Middle frontal gyrus (tissue), 1 donor: ENCODE measurements around the gene LEPROT.
"Not testable (repeated sequence)": the region's sequence is repeated elsewhere in the genome, so short reads cannot be mapped to it uniquely, and the experiment has no call there.

Source experiments
- DNase-seq: peaks from one replicate; pipeline ENCODE4 v3.0.0-alpha.2; 2015; ENCODE audit warnings: low spot score; ENCODE audit errors: extremely low spot score

LEPROT gene, protein sequence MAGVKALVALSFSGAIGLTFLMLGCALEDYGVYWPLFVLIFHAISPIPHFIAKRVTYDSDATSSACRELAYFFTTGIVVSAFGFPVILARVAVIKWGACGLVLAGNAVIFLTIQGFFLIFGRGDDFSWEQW

DNA sequence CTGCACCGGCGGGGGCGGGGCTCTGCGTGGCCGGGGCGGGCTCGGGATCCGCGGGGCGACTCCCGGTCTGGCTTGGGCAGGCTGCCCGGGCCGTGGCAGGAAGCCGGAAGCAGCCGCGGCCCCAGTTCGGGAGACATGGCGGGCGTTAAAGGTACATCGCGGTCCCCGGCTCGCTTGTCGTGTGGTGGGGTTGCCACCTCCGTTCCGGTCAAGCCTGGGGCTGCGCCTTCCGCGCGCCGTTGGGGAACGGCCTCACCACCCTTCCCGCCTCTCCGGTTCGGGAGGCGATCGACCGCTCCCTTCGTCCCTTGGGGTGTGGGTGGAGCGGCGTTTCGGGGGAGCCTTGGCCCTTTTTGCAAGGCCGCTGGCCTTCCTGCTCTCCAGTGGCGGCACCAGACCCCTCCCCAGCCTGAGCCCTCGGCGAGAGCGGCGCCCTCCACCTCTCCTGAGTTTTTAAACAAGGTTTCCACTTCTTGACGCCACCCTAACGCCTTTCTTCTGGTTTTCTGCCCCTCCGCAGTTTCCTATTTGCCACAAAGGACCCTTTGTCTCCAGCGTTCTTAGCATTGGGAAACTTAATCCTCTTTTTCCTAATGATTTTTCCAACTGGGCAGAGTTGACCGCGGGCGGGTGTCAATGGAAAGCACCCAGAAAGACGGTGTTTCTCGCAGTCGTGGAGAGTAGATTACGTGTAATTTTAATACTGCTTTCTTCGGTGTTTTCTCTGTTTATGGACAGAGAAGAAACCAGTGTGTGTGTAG lies at the start of gene LEPROT, which contains the start of gene LEPR:
Gene LEPROT (plus strand): TSS at position 79 of the 761 bp plus-strand sequence. CDS start 57 bp downstream, at position 136.
Gene LEPR (plus strand): TSS at position 79 of the 761 bp plus-strand sequence. CDS start 144,898 bp downstream, outside the sequence.
- no peak for DNase-seq

DNA sequence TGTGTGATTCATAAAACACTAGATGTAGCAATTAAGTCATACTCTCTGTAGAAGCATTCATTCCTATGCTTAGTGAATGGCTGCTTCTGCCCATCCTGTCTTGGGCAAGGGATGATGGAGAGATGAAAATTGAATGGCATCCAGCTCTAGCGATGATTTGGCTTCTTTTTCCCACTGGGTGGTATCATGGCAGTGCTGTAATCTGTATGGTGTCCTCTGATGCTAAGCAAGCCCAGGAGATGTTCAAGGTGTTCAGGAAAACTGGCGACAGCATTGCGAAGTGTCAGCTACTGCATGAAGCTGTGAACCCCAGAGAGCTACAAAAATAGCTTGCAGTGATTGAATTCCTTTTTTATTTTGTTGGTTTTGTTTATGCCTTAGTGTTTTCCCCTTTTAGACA lies 48.9 kb upstream of the LEPROT start:
- no peak for DNase-seq

DNA sequence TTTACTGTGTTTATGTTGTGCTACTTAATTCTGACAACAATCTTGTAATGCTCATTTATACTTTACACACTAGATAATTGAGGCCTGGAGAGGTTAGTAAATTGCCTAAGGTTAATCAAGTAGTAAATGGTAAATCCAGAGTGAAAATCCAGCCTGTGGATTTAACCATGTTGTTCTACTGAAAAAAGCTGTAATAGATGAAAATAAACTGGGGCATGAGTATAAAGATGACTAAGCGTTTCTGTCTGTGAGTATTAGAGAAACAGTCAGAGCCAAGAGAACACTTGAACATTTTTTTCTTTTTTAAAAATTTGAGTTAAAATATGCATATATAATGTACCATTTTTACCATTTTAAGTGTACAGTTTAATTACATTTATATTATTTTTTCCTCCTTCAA lies 47.9 kb upstream of the LEPROT start:
- no peak for DNase-seq

DNA sequence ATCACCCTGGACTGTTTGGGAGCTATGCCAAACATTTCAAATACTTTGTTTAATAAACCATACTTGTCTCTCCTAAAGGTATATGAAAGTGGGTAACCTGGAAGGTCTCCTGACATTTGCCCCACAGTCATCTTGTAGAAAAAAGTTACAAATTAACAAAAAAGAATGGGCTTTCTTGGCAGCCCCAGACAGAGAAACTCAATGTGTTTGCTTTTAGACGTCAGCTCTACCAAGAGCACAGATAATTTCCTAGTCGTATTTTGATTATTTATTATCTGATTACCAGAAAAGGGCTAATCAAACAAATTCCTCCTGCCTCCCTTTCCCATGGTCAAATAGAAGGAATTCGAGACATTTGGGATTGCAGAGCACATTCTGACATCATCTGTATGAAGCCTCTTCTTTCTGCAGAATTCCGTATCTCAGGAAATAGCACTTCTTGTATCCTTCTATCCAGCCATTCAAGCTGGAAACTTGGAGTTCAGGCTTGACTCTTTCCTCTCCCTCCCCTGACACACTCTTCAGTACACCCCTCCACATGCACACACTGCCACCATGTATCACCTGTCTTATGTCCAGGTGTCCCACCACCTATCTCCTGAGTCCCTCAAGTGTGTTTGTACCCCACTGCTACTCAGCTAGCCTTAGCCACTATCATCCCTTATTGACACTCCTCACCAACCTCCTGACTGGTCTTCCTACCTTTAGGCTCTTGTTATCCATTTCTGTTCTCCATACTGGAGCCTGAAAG lies 42.8 kb upstream of the LEPROT start:
- DNase-seq: no peak

DNA sequence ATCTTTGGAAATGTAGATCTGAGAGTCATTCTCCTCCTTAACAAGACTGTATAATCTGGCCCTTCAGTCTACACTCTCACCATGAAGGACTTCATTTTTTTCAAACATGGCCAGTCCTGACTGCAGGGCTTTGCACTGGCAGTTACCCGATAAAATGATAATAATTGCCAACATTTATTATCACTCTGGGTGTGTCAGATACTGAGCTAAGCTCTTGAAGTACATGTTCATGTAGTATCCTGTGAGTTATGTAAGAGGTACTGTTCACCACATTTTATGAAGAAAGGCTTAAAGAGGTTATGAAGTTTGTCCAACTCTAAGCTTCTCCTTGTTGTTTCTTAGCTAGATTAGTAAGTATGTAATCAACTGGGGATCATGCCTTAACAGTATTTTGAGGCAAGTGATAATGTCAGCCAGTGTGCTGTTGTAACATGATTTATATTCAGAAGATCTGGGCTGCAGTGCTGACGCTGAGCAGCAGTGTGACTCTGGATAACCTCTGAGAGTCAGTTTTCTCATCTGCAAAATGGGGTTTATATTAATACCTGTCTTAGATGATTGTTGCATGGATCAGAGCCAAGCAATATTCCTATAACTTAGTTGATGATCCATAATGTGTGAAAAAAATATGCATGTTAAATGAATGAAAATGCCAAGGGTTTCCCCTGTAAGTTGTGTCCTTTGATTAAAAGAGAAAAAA lies 42.1 kb upstream of the LEPROT start:
- no peak for DNase-seq

DNA sequence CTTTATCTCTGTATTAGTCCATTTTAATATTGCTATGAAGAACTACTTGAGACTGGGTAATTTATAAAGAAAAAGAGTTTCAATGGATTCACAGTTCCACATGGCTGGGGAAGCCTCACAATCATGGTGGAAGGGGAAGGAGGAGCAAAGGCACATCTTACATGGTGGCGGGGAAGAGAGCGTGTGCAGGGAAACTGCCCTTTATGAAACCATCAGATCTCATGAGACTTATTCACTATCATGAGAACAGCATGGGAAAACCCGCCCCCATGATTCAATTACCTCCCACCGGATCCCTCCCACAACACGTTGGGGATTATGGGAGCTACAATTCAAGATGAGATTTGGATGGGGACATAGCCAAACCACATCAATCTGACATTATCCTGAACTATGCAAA lies 36.0 kb upstream of the LEPROT start:
- not testable (repeated sequence) for DNase-seq

DNA sequence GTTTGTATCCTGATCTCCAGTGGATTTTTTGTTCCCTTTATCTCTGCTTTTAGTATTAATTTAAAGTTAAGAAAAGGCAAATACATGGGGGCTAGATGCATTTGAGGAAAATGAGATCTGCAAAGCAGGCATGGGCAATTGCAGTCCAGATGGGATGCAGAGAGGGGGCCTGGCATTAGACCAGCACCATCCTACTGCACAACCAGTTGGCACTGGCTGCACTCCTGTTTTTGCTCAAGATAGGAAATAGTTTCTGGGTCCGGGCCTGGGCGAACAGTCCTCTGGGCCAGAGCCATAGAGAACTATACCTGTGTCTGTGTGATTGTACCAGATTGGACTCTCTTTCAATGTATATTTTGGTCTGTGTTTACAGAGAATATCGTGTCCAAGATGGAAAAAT lies 34.0 kb upstream of the LEPROT start:
- DNase-seq: no peak

DNA sequence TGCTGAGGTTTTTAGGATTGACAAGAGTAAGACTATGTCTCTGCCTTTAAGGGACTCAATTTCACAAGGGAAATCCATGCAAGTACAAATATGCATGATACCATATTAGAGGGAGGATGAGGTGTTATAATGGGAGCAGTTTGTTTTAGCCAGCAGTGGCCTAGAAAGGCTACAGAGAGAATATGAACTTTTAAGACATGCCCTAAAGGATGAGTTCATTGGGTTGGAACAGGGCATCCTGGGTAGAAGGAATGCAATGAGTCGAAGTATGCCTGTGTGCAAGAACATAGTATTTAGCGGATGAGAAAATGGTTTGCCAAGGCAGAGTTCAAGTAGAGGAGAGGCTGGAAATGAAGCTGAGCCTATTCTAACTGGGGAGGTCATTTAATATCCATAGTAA lies 32.6 kb upstream of the LEPROT start:
- DNase-seq: no peak

DNA sequence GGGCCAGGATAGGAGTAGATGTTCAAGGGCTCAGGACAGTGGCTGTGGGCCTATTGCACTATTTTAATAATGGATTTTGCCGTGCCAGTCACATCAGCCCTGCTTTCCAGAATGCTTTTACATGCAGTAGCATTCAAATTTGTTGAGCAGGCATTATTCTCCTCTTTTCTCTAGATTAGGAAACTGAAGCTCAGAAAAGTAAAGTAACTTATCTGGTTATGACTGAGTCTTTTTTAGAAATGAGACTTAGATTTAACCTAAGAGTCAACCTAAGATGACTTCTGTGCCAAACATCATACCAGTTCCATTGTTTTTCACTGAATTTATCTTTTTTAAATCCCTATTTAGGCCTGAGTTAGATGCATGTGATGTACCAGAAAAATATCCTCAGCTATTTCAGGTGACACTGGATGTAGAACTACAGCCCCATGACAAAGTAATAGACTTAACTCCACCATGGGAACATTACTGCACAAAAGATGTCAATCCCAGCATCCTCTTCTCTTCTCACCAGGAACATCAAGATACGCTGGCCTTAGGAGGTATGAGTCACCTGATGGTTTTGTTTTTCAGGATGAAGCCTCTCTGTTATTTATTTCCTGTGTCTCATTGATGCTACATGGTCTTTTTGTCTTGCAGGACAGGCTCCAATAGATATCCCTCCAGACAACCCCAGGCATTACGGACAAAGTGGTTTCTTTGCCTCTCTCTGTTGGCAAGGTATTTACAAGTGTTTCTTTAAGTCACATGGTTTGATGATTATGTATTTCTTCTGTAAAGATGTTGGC lies 31.4 kb upstream of the LEPROT start:
- no peak for DNase-seq

DNA sequence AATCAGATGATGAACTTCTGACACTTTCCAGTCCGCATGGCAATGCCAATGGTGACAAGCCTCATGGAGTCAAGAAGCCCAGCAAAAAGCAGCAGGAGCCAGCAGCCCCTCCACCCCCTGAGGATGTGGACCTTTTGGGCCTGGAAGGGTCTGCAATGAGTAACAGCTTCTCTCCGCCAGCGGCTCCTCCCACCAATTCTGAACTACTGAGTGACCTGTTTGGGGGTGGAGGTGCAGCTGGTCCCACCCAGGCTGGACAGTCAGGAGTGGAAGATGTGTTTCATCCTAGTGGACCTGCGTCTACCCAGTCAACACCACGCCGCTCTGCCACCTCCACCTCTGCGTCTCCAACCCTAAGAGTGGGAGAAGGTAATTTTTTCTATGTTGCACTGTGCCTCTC lies 28.0 kb upstream of the LEPROT start:
- DNase-seq: no peak

DNA sequence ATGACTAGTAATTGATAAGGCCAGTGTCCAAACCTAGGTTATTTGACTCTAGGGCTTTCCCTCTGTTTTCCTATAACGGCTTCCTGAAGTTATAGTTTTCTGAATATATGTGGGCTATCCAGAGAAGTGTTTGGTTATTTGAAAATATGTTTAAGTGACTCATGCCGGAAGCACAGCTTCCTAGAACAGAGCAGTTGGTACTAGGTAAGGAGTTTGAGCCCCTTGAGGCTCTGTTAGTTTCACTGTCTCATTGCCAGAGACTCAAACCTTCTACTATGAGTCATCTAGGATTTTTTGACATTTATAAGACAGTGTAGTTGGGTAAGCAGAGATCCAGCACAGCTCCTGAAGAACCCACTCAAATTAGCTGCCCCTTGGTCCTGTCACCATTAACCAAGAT lies 27.1 kb upstream of the LEPROT start:
- DNase-seq: no peak

DNA sequence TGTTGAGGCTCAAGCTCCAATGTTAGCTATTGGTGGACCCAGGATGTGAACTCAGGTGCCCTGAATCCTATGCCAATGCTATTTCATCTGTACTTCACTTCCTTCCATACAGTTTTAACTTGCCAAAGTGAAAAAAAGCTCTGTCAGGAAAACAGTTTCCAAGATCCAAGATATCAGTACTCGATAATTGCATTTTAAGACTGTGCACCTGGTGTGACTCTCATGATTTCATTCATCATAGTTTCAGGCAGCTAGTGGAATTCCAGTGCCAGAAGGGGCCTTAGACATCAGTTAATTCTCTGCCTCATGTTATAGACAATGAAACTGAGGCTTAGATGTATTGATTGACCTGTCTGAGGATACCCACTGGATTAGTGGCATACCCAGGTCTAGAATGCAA lies 26.5 kb upstream of the LEPROT start:
- DNase-seq: no peak

DNA sequence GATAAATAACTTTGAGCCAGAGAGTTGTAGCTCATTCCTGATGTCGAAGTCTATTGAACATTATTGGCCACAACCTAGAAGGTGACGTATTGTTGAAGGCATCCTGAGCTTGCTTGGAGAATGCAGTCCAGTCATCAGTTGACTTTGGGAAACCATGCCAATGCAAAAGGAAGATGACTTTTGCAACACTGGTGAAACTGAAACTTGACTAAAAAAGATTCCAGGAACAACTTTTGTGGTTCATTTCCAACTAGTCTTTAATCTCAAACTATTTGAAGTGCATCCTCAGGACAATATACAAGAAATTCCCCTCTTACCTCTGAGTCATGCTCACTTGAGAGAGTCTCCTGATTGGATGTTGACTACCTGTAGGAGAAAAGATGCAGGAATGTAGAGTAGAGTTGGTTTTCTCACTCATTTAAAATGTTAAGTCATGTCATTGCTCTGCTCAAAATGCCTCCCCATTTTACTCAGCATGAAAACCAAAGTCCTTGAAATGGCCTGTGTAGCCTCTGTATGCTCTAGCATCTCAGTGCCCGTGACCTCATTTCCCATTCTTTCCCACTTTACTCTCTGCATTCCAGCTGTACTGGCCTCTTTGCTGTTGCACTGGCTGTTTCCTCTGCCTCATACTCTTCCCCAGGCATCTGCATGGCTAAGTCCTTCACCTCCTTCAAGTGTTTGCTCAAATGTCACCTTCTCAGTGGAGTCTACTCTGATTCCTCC lies 24.4 kb upstream of the LEPROT start:
- DNase-seq: no peak

DNA sequence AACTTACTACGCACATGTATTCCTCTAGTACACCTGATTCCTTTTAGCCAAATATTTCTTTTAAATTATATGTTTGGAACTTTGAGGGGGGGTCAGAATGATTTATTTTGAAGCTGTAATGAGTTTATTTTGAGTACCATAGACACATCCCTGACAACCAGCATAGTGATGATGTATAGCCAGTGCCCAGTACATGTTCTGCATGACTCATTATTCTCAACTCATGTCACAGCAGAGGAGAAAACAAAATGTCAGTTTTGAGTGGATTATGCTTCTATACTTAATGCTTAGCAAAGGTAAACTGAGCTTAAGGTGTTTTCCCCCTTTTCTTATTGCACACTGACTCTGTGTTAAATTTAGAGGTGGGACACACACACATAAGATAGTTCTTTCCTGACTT lies 22.4 kb upstream of the LEPROT start:
- no peak for DNase-seq

DNA sequence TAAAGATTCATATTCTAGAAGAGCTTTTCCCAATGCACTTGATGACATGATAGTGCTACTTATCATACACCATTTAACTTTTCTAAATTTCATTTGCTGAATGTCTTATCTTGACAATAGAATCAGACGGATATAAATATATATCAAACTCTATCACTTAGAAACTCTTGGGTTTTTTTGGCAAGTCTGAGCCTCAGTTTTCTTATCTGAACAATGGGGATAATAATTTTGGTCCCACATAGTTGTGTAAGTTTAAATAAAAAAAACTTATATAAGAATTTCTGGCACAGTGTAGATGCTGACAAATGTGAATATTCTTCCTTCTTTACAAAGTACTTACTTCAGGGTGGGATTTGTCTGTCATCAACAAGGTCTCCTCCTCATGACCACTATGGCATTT lies 21.5 kb upstream of the LEPROT start:
- DNase-seq: no peak

DNA sequence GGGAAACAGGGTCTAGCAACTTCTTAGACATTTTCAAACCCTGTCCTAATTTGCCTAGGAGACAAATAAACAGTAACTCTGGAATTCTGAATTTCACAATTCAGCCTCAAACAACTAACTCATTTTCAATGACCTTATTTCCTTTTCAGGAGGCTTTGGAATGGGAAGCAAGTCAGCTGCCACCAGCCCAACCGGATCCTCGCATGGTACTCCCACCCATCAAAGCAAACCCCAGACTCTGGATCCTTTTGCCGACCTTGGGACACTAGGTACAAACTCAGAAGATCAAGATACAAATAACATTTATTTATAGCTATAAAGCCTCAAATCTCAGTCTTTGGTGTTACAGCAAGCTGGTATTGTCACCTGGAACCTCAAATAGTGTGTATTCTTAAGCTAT lies 18.9 kb upstream of the LEPROT start:
- DNase-seq: no peak

DNA sequence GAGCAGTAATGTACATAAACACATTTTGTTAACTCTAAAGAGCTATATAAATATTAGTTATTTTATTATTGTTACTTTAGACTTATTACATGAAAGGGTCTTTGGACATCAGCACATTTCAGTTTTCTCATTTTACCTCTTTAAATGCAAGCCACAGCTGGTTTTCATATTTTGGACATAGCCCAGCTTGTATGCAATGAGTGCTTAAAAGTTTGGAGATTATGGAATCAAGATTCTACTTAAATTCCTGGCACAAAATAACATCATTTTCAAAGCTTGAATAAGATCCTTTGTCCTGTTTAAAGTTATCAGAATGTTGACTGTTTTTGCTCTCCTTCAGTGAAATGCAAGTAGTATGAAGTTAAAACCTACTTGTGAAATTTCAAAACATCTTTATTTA lies 15.5 kb upstream of the LEPROT start:
- no peak for DNase-seq

DNA sequence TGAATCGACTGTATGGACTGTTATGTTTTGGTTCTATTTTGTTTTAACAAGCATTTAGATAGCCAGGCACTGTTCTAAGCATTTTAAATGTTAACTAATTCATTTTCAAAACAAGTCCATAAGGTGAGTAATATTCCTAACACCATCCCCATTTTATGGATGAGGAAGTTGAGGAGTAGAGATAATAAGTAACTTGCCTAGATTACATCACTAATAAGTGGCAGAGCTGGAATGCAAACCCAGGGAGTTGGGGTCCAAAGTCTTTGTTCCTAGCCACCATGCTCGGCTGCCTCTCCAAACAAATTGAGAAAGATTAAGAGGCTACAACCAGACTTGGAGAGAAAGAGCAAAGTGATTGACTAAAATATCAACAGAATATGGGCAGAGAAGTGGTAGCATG lies 12.6 kb upstream of the LEPROT start:
- no peak for DNase-seq

DNA sequence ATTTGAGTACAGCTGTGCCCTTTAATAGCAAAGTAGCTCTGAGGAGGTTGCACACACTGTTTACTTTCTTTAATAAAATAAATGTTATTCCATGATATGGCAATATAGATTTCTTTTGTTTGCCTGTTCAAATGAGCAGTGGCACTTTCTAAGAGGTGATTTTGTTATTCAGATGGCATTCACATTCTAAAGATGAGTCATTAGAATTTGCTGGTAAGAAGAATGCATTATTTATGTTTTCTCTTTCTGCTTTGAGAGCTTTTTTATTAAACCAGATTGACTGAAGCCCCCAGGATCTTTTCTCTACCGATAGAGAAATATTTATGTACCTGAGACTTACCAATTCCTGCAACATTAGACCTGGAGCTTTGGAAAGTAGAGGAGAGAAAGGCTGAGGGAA lies 11.2 kb upstream of the LEPROT start:
- DNase-seq: no peak

DNA sequence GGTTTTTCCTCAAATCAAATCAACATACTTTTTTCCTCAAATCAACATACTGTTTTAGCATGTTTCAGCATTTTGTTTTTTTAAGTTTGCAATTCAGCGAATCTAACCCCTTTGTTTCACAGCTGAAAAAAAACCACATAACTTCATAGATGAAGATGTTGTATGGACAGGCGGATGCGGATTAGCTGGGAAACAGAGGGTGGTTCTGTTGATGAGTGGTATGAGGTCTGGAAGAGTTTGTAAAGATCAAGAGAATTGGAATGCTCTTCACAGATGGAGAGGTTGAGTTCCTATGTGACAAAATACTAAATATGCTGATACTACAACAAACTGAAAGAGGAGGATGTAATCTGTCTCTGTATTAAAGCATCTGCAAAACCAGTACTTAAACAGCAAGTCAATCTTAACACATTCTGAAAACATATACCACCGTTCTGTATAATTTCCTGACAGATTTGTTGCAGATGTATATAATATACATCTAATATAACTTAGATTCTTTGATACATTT lies 10.6 kb upstream of the LEPROT start:
- no peak for DNase-seq
